ENCODE data around the gene SYNGR1. TPM values are rescaled to one million over a fixed set of nuclear protein-coding genes. Genes with fewer than 3 reads are reported as not detected.

The SYNGR1 gene
- polyA plus RNA-seq, 3 donors = 7.9 to 13.0 (median 12.6) TPM

GRCh38 chr22:39360674-39361413, 11.1 kb downstream of the SYNGR1 start:
- no peak overlapping the region for H3K27ac ChIP-seq (ENCODE audit: low read depth, low read length)
- 82 to 84% (median 83%) methylated on average over 14 of the region's 14 CpGs for WGBS, 3 donors

- H3K27ac ChIP-seq (ENCODE audit: low read depth, low read length) = no peak overlapping the region
- WGBS, 3 donors = 85 to 96% (median 92%) methylated on average over 7 of the region's 7 CpGs
Observed at GRCh38 chr22:39361496-39361895, 11.7 kb downstream of the SYNGR1 start.

- WGBS, 3 donors = 56 to 83% (median 76%) methylated on average over 11 of the region's 11 CpGs
- H3K27ac ChIP-seq (ENCODE audit: low read depth, low read length) = no peak overlapping the region
Observed at GRCh38 chr22:39362271-39362670, 12.5 kb downstream of the SYNGR1 start.

- WGBS, 3 donors = 84 to 89% (median 89%) methylated on average over 4 of the region's 4 CpGs
- no peak overlapping the region for H3K27ac ChIP-seq (ENCODE audit: low read depth, low read length)
Observed at GRCh38 chr22:39362932-39363331, 13.1 kb downstream of the SYNGR1 start.

GRCh38 chr22:39363751-39364515, 14.1 kb downstream of the SYNGR1 start:
- no peak overlapping the region for H3K27ac ChIP-seq (ENCODE audit: low read depth, low read length)
- 50 to 78% (median 55%) methylated on average over 19 of the region's 19 CpGs for WGBS, 3 donors

GRCh38 chr22:39364714-39365491, 15.1 kb downstream of the SYNGR1 start:
- H3K27ac ChIP-seq (ENCODE audit: low read depth, low read length) = no peak overlapping the region
- 66 to 76% (median 69%) methylated on average over 11 of the region's 11 CpGs for WGBS, 3 donors

- WGBS, 3 donors = 53 to 93% (median 60%) methylated on average over 3 of the region's 3 CpGs
- no peak overlapping the region for H3K27ac ChIP-seq (ENCODE audit: low read depth, low read length)
Observed at GRCh38 chr22:39365492-39365780, 15.6 kb downstream of the SYNGR1 start.

GRCh38 chr22:39367035-39367434, 17.2 kb downstream of the SYNGR1 start:
- H3K27ac ChIP-seq (ENCODE audit: low read depth, low read length) = no peak overlapping the region
- WGBS, 3 donors = 52 to 72% (median 62%) methylated on average over 9 of the region's 9 CpGs

GRCh38 chr22:39368461-39368911, 18.7 kb downstream of the SYNGR1 start:
- 36 to 75% (median 37%) methylated on average over 9 of the region's 9 CpGs for WGBS, 3 donors
- H3K27ac ChIP-seq (ENCODE audit: low read depth, low read length) = no peak overlapping the region

GRCh38 chr22:39369186-39369585, 19.4 kb downstream of the SYNGR1 start:
- 79 to 89% (median 80%) methylated on average over 6 of the region's 6 CpGs for WGBS, 3 donors
- H3K27ac ChIP-seq (ENCODE audit: low read depth, low read length) = no peak overlapping the region

GRCh38 chr22:39369586-39369985, 19.8 kb downstream of the SYNGR1 start:
- 82 to 91% (median 82%) methylated on average over 3 of the region's 3 CpGs for WGBS, 3 donors
- no peak overlapping the region for H3K27ac ChIP-seq (ENCODE audit: low read depth, low read length)

- H3K27ac ChIP-seq (ENCODE audit: low read depth, low read length) = no peak overlapping the region
- 97 to 100% (median 99%) methylated on average over 2 of the region's 2 CpGs for WGBS, 3 donors
Observed at GRCh38 chr22:39371732-39372131, 21.9 kb downstream of the SYNGR1 start.

- 88 to 93% (median 91%) methylated on average over 24 of the region's 24 CpGs for WGBS, 3 donors
- no peak overlapping the region for H3K27ac ChIP-seq (ENCODE audit: low read depth, low read length)
Observed at GRCh38 chr22:39374191-39374590, 24.4 kb downstream of the SYNGR1 start.

- 91 to 99% (median 94%) methylated on average over 8 of the region's 8 CpGs for WGBS, 3 donors
- no peak overlapping the region for H3K27ac ChIP-seq (ENCODE audit: low read depth, low read length)
Observed at GRCh38 chr22:39374801-39375200, 25.0 kb downstream of the SYNGR1 start.

GRCh38 chr22:39375646-39376045, 25.9 kb downstream of the SYNGR1 start:
- WGBS, 3 donors = 68 to 89% (median 73%) methylated on average over 8 of the region's 8 CpGs
- H3K27ac ChIP-seq (ENCODE audit: low read depth, low read length) = no peak overlapping the region

- 80 to 85% (median 82%) methylated on average over 15 of the region's 15 CpGs for WGBS, 3 donors
- H3K27ac ChIP-seq (ENCODE audit: low read depth, low read length) = no peak overlapping the region
Observed at GRCh38 chr22:39379756-39380730, 30.3 kb downstream of the SYNGR1 start.

GRCh38 chr22:39381009-39381755, 31.4 kb downstream of the SYNGR1 start:
- H3K27ac ChIP-seq (ENCODE audit: low read depth, low read length) = no peak overlapping the region
- WGBS, 3 donors = 85 to 87% (median 86%) methylated on average over 14 of the region's 14 CpGs
